GM06990 (cell line): ENCODE results near the gene MAGI2.
A peak's percentile ranks its signal among the peaks of the same experiment; 100 is the strongest.

Source experiments
- DNase-seq: peaks from one replicate; pipeline ENCODE4 v3.0.0-alpha.2; 2011; ENCODE audit not compliant: insufficient read length; ENCODE audit errors: extremely low read depth
- H3K27me3 ChIP-seq: replicated peaks from 2 replicates; pipeline ENCODE4 v1.6.0; 2011; ENCODE audit warnings: low read length; ENCODE audit not compliant: control insufficient read depth, insufficient read depth
- H3K36me3 ChIP-seq: 2 replicates; pipeline ENCODE4 v1.5.1; 2011; ENCODE audit warnings: low read length; ENCODE audit not compliant: control insufficient read depth, insufficient read depth
- H3K4me3 ChIP-seq: replicated peaks from 2 replicates; pipeline ENCODE4 v1.5.1; 2011; ENCODE audit warnings: low read depth, mild to moderate bottlenecking, control low read depth, low read length
- TF ChIP-seq, protein P1 (sequence below): IDR thresholded peaks from 2 replicates; pipeline ENCODE4 v1.5.1; 2011; ENCODE audit warnings: low read length, control low read depth, mild to moderate bottlenecking, inconsistent platforms; ENCODE audit not compliant: insufficient read depth, poor library complexity, severe bottlenecking

MAGI2 gene

DNA sequence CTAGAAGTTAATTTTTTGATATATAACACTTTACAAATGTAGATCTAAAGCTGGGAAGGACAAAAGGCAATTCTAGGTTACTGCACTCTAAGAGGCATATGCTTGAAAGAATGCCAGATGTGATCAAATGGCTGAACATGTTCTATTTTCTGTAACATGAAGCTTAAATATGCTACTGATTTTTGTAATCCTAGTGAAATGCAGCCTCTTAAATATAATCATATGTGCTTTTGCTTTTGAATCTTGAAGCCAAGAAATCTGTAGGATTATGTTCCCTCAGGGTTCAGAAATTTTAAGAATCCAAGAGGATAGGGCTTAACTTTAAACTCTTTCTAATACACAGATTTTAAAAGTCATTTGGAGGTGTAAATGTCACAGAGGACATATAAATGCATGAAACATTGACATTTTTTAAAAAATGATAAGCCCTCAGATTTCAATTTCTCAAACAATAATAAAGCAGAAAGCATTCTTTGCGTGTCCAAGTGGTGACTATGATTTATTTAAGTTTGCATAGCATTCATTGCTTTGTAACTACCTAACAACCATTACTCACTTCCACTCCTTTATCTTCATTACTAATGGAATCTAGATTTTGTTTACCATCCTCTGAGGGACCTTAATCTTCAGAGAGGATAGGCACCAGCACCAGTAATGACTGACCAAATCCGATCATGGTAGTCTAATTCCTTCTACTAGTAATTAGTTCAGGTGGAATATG, 170.4 kb downstream of the MAGI2 start:
- no peak for DNase-seq
- no peak overlapping the region for H3K4me3 ChIP-seq
- no peaks in the 10 kb centered on the region for H3K36me3 ChIP-seq
- TF ChIP-seq, protein P1, sequence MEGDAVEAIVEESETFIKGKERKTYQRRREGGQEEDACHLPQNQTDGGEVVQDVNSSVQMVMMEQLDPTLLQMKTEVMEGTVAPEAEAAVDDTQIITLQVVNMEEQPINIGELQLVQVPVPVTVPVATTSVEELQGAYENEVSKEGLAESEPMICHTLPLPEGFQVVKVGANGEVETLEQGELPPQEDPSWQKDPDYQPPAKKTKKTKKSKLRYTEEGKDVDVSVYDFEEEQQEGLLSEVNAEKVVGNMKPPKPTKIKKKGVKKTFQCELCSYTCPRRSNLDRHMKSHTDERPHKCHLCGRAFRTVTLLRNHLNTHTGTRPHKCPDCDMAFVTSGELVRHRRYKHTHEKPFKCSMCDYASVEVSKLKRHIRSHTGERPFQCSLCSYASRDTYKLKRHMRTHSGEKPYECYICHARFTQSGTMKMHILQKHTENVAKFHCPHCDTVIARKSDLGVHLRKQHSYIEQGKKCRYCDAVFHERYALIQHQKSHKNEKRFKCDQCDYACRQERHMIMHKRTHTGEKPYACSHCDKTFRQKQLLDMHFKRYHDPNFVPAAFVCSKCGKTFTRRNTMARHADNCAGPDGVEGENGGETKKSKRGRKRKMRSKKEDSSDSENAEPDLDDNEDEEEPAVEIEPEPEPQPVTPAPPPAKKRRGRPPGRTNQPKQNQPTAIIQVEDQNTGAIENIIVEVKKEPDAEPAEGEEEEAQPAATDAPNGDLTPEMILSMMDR: no peak
- no peaks in the 10 kb centered on the region for H3K27me3 ChIP-seq

DNA sequence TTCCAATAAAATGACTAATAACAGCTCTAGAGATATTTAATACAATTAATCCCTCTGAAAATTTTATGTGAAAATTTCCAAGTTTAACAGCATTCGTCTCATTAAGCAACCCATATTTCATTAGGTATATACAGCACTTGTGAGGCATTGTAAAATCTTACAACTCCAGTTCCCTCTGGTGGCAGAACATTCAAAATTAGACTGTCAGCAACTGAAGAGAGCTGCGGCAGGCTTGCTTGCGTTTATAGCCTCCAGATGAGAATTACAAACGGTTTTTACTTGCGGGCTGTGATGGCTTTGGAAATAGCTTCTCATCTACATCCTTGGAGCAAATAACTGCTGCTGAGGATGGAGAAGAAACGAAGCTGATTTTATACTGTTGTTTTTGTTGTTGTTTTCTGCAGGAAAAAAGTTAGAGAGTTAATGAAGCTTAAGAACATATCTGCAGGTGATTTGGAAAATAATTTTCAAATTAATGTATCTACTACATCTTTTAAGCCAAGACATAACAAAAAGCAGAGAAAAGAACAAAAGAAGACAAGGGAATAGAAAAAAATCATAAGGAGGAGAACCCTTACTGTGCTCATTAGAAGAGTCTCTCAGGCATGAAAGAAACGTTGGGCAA, 171.3 kb downstream of the MAGI2 start:
- no peak for DNase-seq
- no peaks in the 10 kb centered on the region for H3K36me3 ChIP-seq
- TF ChIP-seq, protein P1: no peak
- no peak overlapping the region for H3K4me3 ChIP-seq
- H3K27me3 ChIP-seq: no peaks in the 10 kb centered on the region

DNA sequence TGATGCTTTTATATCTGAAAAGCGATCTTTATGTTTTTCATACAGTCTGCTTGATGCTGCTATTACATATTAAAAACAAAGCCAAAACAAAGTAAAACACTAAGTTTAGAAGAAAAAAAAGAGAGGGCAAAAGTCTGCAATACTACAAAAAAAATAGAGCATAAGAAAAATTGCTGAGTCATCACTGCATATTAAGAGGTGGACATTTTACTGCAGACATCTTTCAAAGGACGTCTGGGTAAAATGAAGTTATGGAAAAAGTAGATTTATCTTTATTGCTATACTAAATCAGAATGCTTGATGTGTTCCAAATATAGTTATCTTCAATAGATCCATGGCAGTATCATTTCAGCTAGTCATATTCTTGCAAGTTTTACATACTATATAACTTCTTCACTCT, 172.0 kb downstream of the MAGI2 start:
- Histone ChIP-seq H3K27me3 (no peaks in the 10 kb centered on the region), H3K36me3 (no peaks in the 10 kb centered on the region), H3K4me3 (no peak overlapping the region)
- TF ChIP-seq, protein P1: no peak
- DNase-seq: no peak

DNA sequence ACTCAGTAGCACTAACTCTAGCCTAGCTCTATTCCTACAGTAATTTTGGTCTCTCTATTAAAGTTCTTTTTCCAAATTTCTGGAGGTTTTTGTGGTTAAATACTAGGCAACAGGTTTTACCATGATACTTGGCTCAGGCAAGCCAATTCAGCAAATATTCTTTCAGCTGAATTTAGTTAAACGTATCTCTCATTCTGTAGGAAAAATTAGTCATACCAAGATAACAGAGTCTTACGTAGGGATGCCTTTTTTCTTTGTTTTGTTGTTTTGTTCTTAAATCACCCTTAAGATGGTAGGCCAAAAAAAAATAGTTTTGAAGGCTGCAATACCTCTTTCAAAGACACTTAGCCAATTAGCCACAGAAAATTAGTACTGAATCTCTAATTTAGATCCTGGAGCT, 180.5 kb downstream of the MAGI2 start:
- TF ChIP-seq, protein P1: no peak
- no peak for DNase-seq
- no peaks in the 10 kb centered on the region for H3K36me3 ChIP-seq
- no peak overlapping the region for H3K4me3 ChIP-seq
- no peaks in the 10 kb centered on the region for H3K27me3 ChIP-seq

DNA sequence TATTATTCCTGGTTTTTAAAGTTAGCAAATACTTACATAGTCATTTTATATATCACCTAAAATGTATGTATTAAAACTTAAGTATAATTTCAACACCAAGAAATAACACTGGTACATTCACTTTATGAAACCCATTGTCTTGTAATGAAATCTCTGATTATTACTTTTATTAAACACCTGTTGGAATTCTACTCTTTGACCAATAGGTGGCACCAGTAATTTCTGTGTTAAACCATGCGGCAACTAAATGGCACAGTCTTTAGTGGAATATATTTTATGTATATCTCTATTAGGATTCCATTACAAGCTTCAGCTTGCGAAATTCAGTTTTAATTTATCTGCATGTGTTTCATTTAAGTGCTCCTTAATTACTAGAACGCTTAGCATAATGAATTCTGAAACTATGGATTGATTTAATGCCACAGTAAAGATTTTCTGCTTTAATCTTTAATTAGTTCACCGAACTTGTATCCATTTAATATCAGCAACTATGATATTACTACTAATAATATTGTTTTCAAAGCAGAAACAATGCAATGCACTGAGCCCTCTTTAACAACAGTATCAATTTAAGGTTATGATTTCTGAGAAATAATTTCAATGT, 181.3 kb downstream of the MAGI2 start:
- H3K4me3 ChIP-seq: no peak overlapping the region
- DNase-seq: no peak
- H3K36me3 ChIP-seq: no peaks in the 10 kb centered on the region
- H3K27me3 ChIP-seq: no peaks in the 10 kb centered on the region
- TF ChIP-seq, protein P1: peak; percentile 58
